GM21390 (cell line): ENCODE measurements around the gene RXFP2.

ENCODE experiments used
- ATAC-seq: cut with Tn5 transposase; IDR thresholded peaks from one replicate; pipeline ENCODE4 v1.9.1; 2021; ENCODE audit not compliant: unreplicated experiment

The RXFP2 gene

DNA sequence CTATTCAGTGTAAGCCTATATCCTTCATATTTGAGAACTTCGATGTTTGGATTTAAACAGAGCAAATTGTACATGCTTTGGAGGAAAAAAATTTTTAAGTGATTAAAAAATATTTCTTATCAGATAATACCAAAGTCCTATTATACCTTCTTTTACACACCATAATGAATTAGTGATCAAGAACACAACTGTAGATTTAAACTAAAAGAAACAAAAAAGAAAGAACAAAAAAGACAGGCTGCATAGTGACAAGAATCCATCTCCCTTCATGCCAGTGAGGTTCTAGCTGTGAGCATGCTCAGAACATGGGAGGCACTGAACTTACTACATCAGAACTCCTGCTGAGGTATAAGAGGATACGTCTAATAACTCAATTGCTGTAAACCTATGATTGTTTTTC is at the start of gene RXFP2:
Gene RXFP2, plus strand, starts transcription at position 301 of the 400 bp plus-strand sequence. Its CDS starts 87 bp downstream, at position 388.
- no peak for ATAC-seq

DNA sequence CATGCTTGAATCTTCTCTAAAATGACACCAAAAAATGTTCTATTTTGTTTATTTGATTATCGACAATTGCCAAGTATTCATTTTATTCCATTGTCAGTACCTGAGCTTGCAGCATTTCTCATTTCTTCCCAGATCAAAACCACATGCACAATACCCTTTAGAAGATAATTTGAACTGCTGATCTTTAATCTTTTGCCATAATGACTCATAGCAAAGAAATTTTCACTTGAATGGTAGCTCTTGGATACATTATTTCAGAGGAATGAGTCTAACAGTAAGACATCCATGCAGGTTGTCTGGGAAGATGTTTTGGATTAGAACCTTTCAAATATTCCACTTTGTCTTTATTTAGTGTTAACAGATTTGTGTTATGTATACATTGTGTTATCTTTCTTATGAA is 42.0 kb upstream of the RXFP2 start:
- ATAC-seq = no peak

DNA sequence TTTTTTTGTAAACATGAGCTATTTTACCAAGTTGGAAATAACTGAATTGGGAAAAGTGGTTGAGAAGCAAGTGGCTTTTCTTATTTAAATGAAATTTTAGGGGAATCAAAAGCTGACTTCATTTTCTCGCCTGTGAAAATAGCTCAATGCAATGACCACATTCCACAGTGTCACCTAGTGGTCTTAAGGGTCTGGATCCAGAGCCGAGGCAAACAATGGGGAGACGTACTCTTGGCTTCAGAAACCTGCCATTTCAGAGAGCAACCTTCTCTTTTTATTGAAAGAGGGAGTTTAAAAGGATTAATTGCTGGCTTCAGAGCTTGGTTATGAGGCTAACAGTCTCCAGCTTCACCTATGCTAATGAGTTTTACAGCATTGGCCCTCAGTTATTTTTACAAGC is 39.7 kb upstream of the RXFP2 start:
- ATAC-seq = no peak

- no peak for ATAC-seq
Measured at GRCh38 chr13:31703780-31704179, 35.5 kb upstream of the RXFP2 start.

DNA sequence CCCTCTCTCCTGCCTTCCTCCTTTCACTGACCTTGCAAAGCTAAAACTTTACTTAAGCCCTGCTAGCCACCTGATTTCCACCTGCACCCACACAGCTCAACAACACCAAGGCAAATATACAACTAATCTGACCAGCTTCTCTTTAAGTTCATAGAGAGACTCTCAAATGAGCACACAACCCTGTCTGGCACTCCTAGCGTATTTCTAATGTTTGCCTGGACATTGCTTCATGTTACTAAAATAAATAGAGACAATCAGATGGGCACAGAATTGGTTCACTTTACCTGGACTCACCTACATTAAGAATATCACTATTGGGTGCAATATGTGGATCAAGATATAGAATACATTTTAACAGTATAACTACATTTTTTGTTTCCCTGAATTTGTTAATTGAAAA is 33.2 kb upstream of the RXFP2 start:
- ATAC-seq = no peak

DNA sequence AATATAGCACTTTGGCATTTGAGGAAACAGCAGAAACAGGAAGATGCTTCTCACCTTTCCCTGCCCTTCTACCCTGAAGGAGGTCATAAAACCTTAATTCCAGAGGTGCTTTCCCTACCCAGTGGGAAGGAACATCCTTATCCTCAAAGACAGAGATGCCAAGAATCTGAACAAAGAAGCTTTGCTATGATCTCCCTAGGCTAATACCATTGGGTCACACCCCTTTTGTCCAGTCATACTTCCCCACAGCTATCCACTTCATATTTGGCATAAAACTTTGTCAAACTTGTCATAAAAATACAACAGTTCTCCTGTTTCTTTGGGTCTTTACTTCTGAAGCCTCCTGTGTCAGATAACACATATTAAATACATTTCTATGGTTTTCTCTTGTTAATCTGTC is 21.7 kb upstream of the RXFP2 start:
- ATAC-seq = no peak

- no peak for ATAC-seq
Measured at GRCh38 chr13:31719214-31719613, 20.1 kb upstream of the RXFP2 start.

- ATAC-seq = no peak
Measured at GRCh38 chr13:31722673-31723072, 16.7 kb upstream of the RXFP2 start.

DNA sequence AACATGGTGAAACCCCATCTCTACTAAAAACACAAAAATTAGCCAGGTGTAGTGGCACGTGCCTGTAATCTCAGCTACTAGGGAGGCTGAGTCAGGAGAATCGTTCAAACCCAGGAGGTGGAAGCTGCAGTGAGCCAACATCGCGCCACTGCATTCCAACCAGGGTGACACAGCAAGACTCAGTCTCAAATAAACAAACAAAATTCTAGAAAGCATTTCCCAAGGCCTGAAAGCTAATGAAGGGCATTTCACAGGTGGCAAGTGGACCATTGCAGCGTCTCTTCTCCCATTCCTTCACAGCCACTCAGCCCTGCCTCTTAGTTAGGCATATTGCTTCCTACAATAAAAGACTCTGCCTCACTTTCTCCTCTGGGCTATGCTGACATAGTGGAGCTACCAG is 13.5 kb upstream of the RXFP2 start:
- no peak for ATAC-seq

GRCh38 chr13:31731921-31732320 is 7.4 kb upstream of the RXFP2 start:
- no peak for ATAC-seq

DNA sequence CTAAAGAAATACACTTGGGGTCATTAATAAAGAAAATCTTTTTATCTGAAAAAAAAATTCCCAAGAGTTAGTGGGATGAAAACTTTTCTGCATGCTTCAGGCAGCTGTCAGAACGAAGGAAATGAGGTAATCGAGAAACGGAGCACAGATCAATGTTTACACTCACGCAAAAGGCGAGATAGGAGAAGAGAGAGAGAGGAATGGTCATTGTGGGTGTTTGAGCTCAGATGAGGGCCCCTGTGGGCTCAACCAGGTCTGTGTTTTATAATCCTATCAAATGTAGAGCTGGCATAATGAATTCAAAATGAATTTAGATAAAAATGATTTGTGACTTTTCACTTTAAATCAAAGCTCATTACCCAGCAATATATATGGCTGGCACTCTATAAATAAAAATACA is 6.3 kb upstream of the RXFP2 start:
- ATAC-seq = no peak

DNA sequence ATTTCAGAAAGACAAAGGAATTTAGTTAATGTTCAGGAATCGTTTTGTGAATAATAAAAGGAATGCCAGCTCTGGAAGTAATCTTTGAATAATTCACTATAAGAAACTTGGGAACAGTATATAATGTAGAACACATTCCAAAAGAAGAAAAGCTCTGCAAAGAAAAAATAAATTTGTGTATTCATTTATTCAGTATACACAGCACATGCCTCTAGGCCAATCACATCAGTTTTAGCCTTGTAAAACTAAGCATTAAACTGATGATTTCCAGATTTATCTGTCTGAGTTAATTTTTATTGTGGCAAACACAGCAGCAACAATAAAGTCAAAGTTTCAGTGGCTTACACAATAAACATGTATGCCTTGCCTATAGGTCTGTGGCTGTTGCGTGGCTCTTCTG is 5.7 kb upstream of the RXFP2 start:
- no peak for ATAC-seq

GRCh38 chr13:31742097-31742734 is 2.9 kb downstream of the RXFP2 start:
- ATAC-seq = peak; percentile 85

DNA sequence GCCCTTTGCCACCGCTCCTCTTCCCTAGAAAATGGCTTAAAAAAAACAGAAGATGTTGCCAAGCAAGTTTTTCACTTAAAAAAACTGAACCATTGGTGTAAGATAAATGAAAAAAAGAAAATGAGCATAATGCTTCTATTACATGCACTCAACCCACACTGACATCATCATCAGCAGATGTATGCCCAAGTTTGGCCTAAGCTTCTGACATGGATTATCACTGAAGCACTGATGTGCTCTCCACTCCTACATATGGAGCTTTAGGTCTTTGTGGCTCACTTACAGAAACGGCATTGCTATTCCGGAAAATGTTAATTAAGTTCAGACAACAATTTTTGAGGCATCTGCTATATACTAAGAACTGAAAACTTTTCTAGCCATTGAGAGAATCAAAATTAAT is 8.0 kb downstream of the RXFP2 start:
- ATAC-seq = no peak

DNA sequence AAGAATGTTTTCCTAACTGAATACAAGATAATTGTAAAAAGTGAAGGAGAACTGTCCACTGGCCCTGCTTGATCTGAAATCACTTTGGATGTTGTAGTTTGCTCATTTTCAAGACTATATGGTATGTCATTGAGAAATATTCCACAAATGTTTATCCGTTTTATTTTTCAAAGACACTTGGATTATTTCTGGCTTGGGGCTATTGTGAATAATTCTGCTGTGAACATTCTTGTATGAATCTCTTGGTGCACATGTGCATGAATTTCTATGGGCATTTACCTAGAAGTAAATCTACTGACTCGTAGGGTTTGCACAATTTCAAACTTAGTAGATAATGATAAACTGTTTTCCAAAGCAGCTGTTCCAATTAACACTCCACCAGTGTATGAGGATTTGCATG is 8.6 kb downstream of the RXFP2 start:
- ATAC-seq = no peak

DNA sequence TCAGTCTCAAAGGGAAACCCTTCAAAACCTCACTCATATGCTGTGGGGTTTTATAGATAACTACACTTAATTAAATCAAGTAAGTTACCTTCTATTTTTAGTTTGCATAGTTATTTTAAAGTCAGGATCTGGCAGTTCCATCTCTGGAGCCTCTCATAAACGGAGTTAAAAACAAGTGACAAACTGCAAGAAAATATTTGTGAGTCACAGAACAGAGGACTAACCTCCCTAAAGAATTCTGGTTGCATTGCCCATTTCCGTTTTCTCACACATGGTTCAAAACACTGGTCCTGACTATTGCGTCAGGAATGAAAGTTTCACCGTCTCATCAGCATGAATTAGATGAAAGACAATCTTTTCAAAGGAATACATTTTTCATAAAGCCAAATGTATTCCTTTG is 10.6 kb downstream of the RXFP2 start:
- ATAC-seq = no peak

DNA sequence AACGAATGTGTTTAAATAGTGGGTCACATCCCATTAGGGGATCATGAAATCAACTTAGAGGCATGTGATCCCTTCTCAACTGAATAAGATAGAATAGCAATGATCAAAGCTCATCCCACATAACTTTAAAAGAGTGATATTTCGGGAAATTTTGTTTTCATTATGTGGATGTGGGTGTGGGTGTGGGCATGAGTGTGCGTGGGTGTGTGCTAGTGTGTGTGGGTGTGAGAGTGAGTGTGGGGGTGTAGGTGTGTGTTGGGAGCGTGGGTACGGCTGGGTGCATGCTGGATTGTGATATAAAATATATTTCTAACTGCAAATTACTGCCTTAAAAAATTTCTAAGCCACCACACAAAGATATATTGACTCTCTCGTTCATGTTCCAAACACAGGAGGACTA is 15.9 kb downstream of the RXFP2 start:
- ATAC-seq = no peak

- ATAC-seq = no peak
Measured at GRCh38 chr13:31755803-31756212, 16.5 kb downstream of the RXFP2 start.

DNA sequence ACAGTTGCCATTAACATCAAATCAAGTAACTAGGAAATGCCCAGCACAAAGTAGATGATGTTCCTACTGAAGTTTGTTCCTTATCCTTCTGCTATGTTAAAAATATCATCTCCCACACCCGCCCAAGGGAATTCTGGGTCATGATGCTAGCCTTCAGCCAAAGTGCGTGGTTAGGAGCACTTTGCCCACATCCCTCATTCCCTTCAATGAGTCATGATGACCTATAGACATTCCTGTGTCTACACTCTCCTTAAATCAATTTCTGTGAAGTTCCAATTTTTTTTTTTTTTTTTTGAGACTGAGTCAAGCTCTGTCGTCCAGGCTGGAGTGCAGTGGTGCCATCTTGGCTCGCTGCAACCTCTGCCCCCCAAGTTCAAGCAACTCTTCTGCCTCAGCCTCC is 17.0 kb downstream of the RXFP2 start:
- no peak for ATAC-seq

- no peak for ATAC-seq
Measured at GRCh38 chr13:31761951-31762350, 22.6 kb downstream of the RXFP2 start.

DNA sequence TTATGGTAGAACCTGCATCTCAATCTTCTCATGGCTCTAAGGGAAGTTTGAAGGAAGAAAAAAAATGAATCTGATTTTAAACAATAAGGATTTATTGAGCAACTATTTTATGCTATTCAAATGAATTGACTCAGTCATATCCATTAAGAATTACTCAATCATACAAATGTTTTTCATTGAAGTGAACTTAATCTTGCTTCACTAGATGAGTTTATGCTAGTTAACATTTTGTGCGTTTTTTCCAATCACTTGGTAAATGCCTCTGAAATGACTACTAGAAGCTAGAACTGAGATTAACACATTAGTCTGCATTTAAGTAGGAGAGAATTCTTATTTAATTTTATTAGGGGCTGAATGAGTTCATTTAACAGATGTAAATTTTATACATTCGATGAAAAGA is 25.2 kb downstream of the RXFP2 start:
- no peak for ATAC-seq

GRCh38 chr13:31765138-31765785 is 25.9 kb downstream of the RXFP2 start:
- no peak for ATAC-seq
